ENCODE results near the gene PHF21A.
"Not testable (repeated sequence)": the region's sequence is repeated elsewhere in the genome, so short reads cannot be mapped to it uniquely, and the experiment has no call there.

The PHF21A gene

GRCh38 chr11:46036969-46037368 lies 84.3 kb downstream of the PHF21A start:
- DNase-seq (ENCODE audit: low read depth in 2 of 2, low spot score in 1 of 2): no peak

DNA sequence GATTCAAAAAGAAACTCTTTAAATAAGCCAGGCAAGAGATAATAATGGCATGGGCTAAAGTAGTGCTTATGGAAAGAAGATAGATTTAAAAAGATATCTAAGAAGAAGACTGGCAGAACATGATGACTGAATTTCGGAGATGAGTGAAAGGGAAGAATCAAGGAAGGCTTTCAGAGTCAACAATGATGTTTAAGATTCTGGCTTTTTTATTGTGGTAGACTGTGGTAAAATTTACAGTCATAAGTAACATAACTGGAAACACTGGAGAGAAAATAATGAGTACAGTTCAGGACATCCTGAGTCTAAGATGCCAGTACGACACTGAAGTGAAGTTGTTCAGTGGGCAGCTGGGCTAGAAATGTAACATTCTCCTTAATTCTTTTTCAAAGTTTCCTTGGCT lies 85.2 kb downstream of the PHF21A start:
- no peak for DNase-seq (ENCODE audit: low read depth in 2 of 2, low spot score in 1 of 2)

GRCh38 chr11:46034041-46034440 lies 87.2 kb downstream of the PHF21A start:
- DNase-seq (ENCODE audit: low read depth in 2 of 2, low spot score in 1 of 2): no peak

DNA sequence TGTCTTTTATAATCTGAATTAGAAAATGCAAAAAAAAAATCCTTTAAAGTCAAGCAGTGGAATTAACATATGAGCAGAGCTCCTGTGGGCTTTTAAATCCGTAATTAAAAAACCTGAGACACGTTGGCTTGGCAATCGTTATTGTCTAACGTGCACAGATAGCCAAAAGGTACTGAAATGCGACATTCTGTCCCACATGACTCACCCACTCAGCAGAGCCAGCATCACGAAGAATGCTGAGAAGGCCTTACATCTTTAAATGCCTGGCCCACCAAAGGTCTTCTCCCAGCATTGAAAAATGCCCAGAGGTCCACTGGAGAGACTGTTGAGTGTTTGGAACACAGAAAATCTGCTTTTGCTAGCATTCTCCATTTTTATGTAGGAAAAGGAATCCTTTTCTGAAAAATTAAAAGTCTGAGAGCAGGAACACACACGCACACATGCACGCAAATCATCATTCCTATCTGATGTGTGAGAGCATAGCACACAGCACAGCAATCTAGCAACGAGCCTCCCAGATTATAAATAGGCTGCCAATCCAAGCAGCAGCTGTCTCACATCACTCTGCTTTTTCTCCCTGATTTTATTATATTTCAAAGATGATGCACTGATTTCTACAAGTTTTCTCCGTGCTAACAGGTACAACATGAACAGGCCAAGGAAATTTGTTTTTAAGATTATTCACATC lies 94.5 kb downstream of the PHF21A start:
- no peak for DNase-seq (ENCODE audit: low read depth in 2 of 2, low spot score in 1 of 2)

DNA sequence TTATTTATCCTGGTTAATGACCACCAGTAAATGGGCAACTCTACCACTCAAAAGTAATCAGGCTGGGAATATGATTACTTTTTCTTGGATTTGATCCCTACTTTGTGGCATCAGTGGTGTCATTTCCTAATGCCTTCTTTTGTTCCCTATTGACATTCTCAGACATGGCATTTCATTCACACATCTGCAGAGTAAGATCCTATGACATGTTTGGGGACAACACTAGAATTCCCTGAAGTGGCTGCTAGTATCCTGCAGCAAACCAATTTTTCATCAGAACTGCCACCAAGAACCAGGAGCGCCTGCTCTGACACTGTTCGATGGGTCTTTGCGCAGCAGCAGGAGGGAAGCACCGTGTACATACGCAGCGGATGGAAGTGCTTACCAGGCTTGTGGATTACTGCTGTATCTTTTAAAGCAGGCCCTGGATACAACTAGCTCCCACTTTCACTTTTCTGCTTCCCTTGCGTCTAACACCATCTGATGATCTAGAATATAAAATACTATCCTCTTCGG lies 101.1 kb downstream of the PHF21A start:
- DNase-seq (ENCODE audit: low read depth in 2 of 2, low spot score in 1 of 2): no peak

DNA sequence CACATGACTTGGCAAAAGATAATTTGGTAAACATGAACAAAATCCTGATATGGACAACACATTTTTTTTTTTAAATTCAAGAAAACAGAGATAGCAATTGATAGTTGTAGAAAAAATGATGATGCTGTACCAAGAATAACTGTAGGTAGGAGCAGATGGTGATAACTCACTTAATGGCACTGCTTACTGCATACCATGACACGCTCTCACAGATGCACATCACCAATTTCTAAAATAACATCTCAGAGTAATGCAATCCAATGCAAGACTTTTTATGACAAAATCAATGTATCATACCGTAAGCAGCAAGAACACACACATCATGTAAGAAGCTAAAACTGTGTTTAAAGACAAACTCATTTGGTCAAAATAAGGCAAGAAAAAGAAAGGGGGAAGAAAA lies 102.6 kb downstream of the PHF21A start:
- no peak for DNase-seq (ENCODE audit: low read depth in 2 of 2, low spot score in 1 of 2)

- no peak for DNase-seq (ENCODE audit: low read depth in 2 of 2, low spot score in 1 of 2)
These were observed 103.9 kb downstream of the PHF21A start for GRCh38 chr11:46017341-46017740.

DNA sequence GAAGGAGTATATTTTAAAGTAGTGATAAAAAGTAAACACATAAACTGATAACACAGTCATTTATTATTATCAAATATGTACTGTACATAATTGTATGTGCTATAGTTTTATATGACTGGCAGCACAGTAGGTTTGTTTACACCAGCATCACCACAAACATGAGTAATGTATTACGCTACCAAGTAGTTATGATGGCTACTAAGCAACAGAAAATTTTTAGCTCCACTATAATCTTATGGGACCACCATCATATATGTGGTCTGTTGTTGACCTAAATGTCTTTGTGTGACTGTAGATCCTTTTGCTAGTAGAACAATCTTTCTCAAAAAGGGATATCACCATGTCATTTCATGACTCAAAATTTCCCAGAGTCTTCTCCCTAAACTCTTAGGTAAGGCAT lies 105.3 kb downstream of the PHF21A start:
- no peak for DNase-seq (ENCODE audit: low read depth in 2 of 2, low spot score in 1 of 2)

DNA sequence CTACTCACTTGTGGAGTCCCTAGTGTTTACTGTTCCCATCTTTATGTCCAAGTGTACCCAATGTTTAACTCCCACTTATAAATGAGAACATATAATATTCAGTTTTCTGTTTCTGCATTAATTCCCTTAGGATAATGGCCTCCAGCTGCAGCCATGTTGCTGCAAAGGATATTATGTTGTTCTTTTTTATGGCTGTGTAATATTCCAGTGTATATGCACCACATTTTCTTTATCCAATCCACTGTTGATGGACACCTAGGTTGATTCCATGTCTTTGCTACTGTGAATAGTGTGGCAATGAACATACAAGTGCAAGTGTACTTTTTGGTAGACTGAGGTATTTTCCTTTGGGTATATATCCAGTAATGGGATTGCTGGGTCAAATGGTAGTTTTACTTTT lies 107.1 kb downstream of the PHF21A start:
- not testable (repeated sequence) for DNase-seq (ENCODE audit: low read depth in 2 of 2, low spot score in 1 of 2)

GRCh38 chr11:46012185-46012584 lies 109.1 kb downstream of the PHF21A start:
- DNase-seq (ENCODE audit: low read depth in 2 of 2, low spot score in 1 of 2): no peak

- DNase-seq (ENCODE audit: low read depth in 2 of 2, low spot score in 1 of 2): no peak
These were observed 111.2 kb downstream of the PHF21A start for GRCh38 chr11:46010100-46010499.

GRCh38 chr11:46009647-46010046 lies 111.6 kb downstream of the PHF21A start:
- no peak for DNase-seq (ENCODE audit: low read depth in 2 of 2, low spot score in 1 of 2)

DNA sequence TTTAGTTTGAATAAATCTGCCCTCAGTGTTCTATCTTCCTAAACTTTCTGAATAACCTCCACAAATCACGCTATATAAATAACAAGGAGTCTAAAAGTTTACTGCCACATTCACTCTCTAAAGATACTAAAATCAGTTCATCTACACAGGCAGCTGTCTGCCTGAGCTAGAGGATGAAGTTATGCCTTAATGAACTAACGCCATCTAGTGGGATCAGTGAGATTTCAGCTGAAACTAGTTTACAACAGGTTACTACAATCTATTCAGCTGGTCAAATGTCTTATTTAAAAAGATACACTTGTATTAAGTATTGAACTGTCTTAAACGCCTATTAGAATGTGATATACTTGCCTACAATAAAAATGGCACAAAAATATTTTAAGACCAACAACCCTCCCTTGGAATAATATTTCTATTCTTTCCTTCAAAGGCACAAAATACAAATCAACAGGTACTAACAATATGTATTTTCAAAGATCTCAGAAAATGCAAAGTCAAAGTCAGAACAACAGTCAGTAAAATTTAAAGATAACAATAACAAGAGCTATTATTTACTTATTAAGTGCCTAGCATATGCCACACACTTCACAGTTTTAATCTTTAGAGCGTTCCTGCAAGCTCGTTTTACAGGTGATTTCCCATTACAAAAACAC lies 114.7 kb downstream of the PHF21A start:
- no peak for DNase-seq (ENCODE audit: low read depth in 2 of 2, low spot score in 1 of 2)

GRCh38 chr11:46003572-46003971 lies 117.7 kb downstream of the PHF21A start:
- DNase-seq (ENCODE audit: low read depth in 2 of 2, low spot score in 1 of 2): no peak

GRCh38 chr11:46002189-46002588 lies 119.1 kb downstream of the PHF21A start:
- no peak for DNase-seq (ENCODE audit: low read depth in 2 of 2, low spot score in 1 of 2)

GRCh38 chr11:46001448-46001914 lies 119.8 kb downstream of the PHF21A start:
- DNase-seq (ENCODE audit: low read depth in 2 of 2, low spot score in 1 of 2): no peak

DNA sequence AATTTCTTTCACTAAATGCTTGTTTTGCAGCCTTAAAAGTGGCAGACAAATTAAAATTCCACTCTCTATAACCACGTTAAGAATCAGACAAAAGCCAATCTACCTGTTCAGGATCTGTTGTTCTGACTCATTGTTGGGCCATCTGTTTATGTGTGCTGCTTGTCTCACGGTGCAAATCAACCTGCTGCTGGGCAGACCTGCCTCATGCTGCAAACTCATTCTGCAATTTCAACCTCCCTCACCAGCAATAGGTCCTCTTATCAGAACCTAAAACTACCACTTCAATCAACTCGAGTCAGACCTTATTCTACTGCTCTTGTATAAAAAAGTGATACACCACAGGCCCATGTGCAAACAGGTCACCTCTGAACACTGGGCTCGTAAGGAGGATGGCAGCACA lies 123.7 kb downstream of the PHF21A start:
- no peak for DNase-seq (ENCODE audit: low read depth in 2 of 2, low spot score in 1 of 2)

GRCh38 chr11:45995342-45995734 lies 125.9 kb downstream of the PHF21A start:
- no peak for DNase-seq (ENCODE audit: low read depth in 2 of 2, low spot score in 1 of 2)

GRCh38 chr11:45994371-45995341 lies 126.6 kb downstream of the PHF21A start:
- DNase-seq (ENCODE audit: low read depth in 2 of 2, low spot score in 1 of 2): no peak

DNA sequence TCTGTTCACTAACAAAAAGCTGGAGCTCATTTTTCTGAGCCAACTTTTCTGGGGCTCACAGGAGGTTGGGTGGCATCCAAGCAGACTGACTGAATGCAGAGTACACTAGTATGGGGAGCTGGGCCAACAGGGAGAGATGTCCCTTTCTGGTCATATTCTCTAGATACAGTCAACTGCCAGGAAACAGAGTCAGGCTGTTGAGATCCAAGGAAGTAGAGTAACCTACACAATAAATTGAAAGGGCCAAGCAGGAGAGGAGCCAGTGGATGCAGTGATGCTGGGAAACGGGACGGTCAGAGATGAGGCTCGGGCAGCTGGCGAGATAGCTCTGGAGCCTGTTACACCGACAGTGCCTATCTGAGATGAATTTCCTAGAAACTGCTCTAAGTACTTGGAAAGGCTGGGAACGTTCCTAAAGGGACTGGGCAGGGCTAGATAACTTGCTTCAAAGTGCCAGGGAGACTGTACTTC lies 127.7 kb downstream of the PHF21A start:
- DNase-seq (ENCODE audit: low read depth in 2 of 2, low spot score in 1 of 2): no peak

- DNase-seq (ENCODE audit: low read depth in 2 of 2, low spot score in 1 of 2): no peak
These were observed 132.3 kb downstream of the PHF21A start for GRCh38 chr11:45988921-45989320.
